ENCODE results near the gene PTPRN2.
"Not testable (repeated sequence)": the region's sequence is repeated elsewhere in the genome, so short reads cannot be mapped to it uniquely, and the experiment has no call there.

The PTPRN2 gene

DNA sequence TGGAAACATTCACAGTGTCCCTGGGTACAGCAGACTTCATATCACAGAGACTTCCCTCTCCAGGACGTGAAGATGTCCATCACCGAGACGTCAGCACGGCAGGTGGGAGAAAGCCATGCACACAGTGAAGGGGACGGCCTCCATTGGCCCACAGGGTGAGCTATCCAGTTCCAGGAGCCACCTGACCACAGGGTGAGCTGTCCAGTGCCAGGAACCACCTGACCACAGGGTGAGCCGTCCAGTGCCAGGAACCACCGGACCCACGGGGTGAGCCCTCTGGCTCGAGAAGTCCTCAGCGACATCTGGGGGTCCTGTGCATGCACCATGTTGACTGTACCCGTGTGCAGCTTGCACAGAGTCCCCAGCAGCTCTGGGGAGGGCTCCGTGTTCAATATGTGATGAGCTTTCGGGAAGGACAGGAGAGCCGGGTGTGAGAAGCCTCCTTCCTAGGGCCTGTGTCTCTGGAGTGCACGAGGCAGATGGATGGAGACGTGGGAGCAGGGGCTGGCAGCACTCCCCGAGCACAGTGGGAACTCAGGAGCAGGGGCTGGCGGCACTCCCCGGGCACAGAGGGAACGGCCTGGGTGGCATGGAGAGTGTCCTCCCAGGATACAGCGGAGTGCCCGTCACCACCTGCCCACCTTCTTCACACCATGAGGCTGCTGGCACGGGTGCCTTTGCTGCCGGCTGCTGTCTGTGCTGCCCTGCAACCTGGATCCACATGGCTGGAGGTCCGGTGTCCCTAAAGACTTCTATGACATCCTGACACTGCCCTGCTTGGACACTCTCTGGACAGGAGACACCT lies 634.6 kb downstream of the PTPRN2 start:
- DNase-seq = no peak

DNA sequence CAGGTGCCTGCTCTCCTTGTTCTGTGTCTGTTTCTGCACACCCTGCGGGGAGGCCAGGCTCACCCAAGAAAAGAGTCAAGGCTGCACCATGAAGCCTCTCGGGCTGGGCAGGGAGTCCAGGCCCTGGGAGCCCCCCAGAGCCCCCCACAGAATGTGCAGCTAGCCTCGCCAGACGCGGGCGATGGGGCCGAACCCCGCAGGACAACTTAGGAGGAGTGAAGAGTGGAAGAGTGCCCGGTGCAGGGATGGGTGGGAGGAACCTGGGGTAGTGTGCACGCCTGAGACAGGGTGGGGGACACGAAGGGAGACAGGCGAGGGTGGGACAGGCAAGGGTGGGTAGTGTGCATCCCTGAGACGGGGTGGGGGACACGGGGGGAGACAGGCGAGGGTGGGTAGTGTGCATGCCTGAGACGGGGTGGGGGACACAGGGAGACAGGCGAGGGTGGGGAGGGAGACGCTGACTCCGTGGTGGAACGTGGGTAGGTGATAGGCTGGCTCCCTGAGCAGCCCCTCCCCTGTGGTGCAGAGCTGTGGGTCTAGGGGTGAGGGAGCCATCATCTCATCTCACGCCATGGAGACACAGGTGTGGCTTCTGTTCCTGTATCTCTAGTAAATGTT lies 635.5 kb downstream of the PTPRN2 start:
- DNase-seq = no peak

DNA sequence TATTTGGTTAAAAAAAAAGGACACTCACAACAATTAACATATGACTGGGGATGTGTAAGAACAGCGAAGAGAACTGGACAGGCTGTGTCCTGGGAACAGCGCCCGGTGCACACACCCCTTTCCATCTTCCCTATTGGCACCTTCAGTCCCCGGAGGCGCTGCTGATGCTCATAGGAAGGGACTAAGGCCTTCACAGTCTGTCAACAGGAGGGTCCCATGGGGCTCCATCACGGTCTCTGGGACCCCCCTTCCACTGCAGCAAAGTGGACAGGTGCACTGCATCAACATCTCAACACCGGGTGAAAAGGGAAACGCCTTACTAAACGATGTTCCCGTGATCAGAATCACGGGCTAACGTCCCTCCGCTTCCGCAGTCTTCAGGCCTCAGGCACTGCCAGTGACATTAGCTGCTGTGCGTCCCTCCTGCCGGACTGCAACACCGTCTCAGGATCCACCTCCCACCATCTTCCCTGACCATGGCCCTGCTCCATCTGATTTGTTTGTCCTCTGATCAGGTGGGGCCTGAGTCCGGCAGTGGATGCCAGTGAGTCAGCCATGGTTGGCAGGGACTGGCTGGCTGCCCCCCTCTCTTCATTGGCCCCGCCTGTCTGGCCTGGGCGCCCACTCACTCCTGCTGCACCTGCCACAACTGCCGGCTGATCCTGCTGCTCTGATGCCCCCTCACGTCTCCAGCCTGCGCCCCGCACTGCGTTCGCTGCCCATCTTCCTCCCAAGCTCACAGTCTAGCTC lies 636.1 kb downstream of the PTPRN2 start:
- no peak for DNase-seq

DNA sequence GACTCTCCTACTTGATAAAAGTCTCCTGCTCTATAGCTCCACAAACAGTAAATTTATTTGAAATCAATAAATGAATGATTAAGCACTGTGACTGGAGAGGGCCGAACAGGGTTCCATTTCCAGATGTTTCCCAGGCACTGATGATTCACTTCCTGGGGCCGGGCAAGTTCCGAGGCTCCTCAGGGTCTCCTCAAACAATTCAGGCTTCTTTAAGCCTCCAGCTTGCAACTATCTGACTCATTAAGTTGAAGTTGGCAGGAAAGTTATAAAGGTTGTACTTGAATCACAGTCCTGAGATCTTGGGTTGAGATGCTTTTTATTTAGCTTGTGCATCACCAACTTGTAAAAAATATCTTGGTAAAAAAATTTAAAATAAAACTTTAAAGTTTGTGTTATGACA lies 637.9 kb downstream of the PTPRN2 start:
- DNase-seq = no peak

DNA sequence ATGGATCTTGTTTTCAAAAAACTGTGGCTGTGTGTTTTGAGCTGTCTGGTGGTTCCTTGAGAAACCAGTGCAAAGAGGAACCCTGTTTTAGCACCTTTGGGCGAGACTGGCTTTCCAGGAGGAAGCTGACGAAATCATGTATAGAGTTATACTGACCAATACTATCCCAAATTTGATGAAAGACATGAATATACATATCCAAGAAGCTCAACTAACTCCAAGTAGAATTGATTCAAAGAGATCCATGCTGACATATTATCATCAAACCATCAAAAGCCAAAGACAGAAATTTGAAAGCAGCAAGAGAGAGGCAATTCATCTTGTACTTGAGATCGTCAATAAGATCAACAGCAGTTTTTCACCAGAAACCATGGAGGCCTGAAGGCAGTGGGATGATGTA lies 640.1 kb downstream of the PTPRN2 start:
- no peak for DNase-seq

DNA sequence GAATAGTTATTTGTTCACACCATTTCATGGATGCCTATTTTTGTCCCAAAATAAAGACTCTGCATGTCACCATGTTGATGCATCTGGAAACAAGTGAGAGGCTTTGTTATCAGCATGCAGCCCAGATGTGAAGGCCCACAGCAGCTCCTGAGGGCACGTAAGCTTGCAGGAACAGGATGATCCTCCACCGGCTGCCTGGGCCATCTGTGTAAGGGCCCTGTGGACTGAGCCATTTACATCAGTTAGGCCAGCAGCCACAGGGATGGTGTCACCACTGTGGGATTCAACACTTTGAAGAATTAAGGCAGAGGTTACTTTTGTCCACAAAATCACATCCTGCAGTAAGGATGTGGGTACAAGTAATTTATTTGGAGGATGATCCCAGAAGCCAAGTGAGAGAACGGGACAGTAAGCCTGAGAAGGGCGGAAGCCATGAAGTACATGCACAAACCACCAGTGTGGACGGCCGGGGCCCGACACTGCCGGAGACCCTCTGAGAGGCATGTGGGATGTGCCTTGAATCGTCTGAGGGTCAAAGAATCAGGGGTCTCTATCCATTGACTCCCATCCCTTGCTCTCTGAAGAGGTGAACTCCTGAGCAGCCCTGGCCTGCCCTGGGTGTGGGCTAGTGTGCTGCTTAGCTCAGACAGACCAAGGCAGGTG lies 641.1 kb downstream of the PTPRN2 start:
- no peak for DNase-seq

DNA sequence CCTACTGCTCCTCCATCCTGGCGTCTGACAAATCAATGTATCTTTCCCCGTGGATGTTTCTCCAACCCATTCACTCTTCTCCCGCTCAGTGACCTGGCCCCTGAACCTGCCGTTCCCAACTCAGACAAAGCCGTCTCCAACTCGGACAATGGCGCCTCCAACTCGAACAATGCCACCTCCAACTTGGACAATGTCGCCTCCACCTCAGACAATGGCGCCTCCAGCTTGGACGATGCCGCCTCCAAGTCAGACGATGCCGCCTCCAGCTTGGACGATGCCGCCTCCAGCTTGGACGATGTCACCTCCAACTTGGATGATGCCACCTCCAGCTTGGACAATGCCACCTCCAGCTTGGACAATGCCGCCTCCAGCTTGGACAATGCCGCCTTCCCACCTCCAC lies 642.2 kb downstream of the PTPRN2 start:
- DNase-seq = no peak

DNA sequence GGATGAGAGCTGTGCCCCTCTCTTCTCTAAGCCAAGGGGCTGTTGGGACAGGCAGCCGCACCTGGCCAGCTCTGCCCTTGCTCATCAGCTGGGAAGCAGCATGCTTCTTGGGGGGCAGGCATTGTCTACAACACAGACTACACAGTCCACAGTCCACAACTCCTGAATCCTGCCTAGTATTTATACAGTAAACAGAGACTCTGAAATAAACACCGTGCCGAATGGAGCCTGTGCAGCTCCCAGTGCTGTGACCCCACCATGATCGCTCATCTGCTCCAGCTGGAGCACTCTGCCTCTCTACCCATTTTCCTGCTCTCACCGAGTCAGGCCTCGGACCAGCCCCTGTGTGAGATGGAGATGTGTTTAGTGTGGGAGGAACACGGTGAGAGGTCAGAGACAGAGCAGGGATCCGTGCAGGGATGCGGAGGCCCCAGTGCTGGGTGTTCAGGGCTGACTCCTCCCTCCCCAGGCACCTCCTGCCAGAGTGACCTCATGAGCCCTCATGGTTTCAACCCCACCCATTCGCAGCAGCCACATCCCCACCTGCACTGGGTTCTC lies 642.8 kb downstream of the PTPRN2 start:
- no peak for DNase-seq

DNA sequence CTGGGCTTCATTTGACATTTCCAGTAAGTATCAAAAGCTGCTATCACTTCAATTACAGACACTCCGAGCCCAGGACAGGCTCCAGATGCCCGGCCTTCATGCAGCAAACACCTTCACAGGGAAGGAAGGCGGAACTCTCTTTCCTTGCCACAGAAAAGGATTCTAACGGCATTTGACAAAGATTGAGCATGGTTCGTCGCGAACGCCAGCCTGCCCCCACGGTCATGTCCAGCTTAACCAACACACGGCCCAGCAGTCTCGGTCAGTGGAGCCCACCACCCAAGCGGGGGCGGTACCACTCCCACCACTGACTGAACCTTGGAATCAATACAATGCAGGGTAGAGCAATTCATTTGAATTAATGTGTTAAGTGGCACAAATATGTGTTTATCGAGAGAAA lies 643.6 kb downstream of the PTPRN2 start:
- DNase-seq = no peak

DNA sequence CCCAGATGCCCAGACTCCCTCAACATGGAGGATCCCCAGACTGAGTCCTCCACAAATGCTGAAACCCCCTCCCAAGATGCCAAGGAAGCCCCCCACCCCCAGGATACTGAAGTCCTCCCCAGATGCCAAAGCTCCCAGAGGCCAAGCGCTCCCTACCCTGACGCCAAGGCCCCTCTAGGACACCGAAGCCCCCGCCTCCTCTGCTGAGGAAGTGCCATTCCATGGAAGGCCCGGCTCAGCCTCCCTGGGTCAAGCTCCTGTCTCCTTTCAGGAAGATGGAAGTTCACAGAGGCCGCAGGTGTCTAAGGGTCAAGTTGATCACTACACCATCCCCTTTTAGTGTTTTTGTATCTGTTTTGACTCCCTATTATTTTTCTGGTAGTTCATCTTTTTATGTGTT lies 644.1 kb downstream of the PTPRN2 start:
- no peak for DNase-seq

DNA sequence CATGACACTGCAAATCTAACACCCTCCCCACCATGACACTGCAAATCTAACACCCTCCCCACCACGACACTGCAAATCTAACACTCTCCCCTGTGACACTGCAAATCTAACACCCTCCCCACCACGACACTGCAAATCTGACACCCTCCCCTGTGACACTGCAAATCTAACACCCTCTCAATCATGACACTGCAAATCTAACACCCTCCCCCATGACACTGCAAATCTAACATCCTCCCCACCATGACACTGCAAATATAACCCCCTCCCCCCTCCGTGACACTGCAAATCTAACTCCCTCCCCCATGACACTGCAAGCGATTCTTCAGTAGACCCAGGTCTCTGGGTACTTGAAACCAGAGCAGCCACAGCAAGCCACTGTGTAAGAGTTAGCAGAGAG lies 646.4 kb downstream of the PTPRN2 start:
- no peak for DNase-seq

DNA sequence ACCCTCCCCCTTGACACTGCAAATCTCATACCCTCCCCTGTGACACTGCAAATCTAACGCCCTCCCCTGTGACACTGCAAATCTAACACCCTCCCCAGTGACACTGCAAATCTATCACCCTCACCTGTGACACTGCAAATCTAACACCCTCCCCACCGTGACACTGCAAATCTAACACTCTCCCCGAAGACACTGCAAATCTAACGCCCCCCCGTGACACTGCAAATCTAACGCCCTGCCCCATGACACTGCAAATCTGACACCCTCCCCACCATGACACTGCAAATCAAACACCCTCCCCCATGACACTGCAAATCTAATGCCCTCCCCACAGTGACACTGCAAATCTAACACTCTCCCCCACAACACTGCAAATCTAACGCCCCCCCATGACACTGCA lies 647.1 kb downstream of the PTPRN2 start:
- no peak for DNase-seq

DNA sequence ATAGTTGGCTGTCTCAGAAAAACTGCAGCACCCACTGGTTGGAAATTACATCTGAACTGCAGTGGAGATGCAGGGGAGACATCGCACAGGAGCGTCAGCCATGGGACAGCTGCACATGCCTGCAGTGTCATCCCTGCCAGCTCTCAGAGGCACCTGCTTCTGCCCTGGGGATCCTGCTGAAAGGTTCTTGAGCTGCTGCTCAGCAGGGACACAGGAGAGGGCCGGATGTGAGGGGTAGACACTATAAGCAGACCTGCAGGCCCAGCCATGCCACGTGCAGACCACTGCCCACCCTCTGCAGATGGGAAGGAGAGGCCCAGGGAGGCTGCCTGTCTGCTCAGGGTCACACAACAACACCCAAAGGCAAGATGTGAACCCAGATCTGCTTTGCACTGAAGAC lies 649.4 kb downstream of the PTPRN2 start:
- DNase-seq = no peak

DNA sequence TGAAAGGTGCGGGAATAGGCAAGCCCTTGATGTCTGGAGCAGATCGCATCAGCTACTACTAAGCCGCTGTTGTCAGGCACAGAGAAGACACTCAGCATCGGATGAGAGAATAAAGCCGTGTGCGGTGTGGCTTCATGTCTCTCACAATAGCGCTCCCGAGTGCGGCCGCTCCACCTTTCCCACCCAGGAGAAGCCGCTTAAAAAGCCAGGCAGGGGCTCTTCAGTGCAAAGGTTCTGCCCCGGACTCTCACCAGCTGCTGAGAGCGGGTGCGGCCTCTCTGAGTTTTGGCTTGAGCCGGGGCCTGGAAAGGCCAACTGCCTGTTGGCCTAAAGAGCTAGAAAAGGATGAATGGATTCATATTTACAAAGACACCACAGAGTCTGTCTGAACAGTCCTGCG lies 650.2 kb downstream of the PTPRN2 start:
- no peak for DNase-seq

DNA sequence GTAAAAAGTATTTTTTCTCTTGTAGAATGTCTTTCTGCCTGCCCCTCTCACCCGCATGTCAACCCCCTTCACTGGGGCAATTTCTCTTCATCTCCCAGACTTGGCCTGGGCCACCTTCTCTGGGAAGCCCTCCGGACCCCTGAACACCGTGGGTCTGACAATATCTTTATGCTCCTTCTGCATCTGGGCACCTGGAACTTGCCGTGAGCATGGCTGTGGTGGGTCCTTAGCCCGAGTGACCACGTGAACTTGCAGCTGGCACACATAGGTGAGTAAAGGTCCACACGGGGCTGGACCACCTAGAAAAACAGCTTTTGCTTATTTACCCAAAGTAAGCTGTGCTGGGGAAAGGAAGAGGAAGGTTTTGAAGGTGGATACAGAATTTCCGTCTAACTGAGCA lies 650.6 kb downstream of the PTPRN2 start:
- DNase-seq = no peak

DNA sequence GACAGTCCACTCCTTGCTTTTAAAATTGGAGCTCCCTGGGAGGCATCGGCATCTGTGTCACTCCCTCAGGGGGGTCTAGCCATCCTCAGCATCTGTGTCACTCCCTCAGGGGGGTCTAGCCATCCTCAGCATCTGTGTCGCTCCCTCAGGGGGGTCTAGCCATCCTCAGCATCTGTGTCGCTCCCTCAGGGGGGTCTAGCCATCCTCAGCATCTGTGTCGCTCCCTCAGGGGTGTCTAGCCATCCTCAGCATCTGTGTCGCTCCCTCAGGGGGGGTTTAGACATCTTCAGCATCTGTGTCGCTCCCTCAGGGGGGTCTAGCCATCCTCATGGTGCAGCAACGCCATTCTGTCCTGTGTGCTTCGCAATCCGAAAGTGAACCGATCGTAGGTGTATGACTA lies 651.9 kb downstream of the PTPRN2 start:
- not testable (repeated sequence) for DNase-seq

DNA sequence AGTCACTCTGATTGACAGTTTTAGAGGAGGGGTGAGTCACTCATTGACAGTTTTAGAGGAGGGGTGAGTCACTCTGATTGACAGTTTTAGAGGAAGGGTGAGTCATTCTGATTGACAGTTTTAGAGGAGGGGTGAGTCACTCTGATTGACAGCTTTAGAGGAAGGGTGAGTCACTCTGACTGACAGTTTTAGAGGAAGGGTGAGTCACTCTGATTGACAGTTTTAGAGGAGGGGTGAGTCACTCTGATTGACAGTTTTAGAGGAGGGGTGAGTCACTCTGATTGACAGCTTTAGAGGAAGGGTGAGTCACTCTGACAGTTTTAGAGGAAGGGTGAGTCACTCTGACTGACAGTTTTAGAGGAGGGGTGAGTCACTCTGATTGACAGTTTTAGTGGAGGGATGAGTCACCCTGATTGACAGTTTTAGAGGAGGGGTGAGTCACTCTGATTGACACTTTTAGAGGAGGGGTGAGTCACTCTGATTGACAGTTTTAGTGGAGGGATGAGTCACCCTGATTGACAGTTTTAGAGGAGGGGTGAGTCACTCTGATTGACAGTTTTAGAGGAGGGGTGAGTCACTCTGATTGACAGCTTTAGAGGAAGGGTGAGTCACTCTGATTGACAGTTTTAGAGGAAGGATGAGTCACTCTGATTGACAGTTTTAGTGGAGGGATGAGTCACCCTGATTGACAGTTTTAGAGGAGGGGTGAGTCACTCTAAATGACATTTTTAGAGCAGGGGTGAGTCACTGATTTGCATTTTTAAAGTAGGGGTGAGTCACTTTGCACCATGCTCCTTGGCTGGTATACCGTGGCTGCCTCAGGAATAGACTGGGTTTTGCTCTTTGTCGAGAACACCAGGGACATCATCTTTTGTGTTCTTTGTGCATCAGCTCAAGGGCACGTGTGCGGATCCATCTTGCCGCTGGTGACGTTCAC lies 654.1 kb downstream of the PTPRN2 start:
- not testable (repeated sequence) for DNase-seq

DNA sequence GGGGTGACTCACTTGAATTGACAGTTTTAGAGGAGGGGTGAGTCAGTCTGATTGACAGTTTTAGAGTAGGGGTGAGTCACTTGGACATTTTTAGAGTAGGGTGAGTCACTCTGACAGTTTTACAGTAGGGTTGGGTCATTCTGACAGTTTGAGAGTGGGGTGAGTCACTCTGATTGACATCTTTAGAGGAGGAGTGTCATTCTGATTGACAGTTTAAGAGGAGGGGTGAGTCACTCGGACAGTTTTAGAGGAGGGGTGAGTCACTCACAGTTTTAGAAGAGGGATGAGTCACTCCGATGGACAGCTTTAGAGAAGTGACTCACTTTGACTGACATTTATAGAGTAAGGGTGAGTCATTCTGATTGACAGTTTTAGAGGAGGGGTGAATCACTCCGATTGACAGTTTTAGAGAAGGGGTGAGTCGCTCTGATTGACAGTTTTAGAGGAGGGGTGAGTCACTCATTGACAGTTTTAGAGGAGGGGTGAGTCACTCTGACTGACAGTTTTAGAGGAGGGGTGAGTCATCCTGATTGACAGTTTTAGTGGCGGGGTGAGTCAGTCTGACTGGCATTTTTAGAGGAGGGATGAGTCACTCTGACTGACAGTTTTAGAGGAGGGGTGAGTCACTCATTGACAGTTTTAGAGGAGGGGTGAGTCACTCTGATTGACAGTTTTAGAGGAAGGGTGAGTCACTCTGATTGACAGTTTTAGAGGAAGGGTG lies 655.0 kb downstream of the PTPRN2 start:
- DNase-seq = no peak

DNA sequence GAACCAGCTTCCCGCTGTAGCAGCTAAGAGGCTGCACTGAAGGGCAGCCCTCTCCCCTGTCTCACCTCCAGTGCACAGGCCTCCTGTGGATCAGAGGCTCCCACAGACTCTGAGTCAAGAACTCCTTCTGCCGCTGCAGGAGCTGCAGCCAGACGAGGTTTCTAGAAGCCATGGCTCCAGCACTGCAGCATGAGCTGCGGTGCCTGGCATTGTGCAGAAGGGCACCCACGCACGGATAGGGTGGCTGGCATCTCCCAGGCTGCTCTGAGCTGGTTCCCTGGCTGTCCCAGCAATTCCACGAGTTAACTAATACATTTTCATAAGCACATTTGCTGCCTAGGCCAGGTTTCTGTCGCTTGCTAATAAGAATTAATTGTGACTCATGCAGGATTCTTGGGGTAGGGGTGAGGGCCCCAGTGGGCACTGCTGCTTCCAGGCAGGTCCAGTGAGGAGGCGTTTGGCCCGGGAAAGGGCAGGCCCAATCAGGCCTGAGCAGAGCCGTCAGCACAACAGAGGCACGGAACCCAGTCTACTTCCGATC lies 656.6 kb downstream of the PTPRN2 start:
- DNase-seq = no peak

DNA sequence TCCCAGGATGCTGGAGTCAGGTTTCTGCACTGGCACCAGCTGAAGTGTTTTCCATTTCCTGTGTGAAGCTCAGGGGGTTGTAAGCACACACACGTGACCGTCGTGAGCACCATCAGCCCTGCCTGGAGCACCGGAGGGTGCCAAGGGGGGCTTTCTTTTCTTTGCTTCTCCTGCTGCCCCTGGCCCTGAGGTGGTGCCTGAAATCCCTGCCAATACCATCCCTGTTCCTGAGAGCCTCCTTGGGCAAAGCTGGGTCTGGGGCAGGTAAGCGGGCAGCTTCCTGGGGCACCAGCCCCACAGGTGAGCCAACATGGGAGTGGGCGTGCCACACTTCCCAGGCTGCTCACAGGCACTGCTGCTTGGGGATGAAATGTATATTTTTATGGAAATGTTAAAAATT lies 657.2 kb downstream of the PTPRN2 start:
- DNase-seq = no peak

DNA sequence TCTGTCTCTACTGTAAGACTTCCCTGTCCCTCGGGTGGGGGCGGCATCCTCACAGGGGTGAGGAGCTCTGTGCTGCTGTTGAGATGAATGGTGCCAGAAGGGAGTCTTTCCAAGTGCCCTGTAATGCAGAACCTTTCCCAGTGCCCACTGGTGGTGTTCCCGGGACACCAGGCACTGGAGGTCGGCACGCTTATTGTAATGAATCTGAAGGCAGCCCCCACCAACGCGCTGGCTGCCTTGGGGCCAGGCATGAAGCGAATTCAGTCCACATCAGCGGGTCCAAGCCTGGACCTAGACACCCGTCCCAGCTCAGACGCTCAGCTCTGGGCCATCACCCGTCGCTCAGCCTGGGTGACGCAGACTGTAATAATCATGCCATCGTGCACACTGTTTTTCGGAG lies 658.0 kb downstream of the PTPRN2 start:
- no peak for DNase-seq
